Endothelial cell of umbilical vein (primary cell): ENCODE results near the gene HTN3. TPM values are rescaled to one million over a fixed set of nuclear protein-coding genes. Genes with fewer than 3 reads are reported as not detected.

Experiments used
- BruUV-seq: library from RNA; stranded (reverse); fragments of 400-500 nt; replicated peaks from 2 replicates; lab custom pipeline; 2021; lab: Mats Ljungman, UMichigan
- CTCF ChIA-PET: fragments of 300-600, 350-600 bp; sonication (Branson Sonifier 250); formaldehyde crosslinking; loops from one replicate; lab custom pipeline; 2021; ENCODE audit warnings: antibody characterized with exemption, inconsistent platforms; lab: Charles Lee
- POLR2A ChIA-PET: fragments of 300-600, 350-600 bp; sonication (Branson Sonifier 250); formaldehyde crosslinking; loops from one replicate; lab custom pipeline; 2021; ENCODE audit warnings: antibody characterized with exemption, inconsistent platforms; lab: Charles Lee
- DNase-seq: peaks from one replicate; pipeline ENCODE4 v3.0.0-alpha.2; 2011; ENCODE audit warnings: low read depth, low spot score
- FAIRE-seq: peaks from 2 replicates; lab custom pipeline; 2011; peaks lifted over from hg19 to GRCh38; lab: Jason Lieb, UNC
- H2AFZ ChIP-seq: 2 replicates; pipeline ENCODE4 v1.6.0; 2012; ENCODE audit warnings: low read depth, low read length, control low read depth, inconsistent platforms
- H3K27ac ChIP-seq: 2 replicates; pipeline ENCODE4 v1.5.1; 2011; ENCODE audit warnings: low read depth, mild to moderate bottlenecking, control low read depth, low read length, moderate library complexity; ENCODE audit not compliant: insufficient read depth
- H3K27me3 ChIP-seq, 2 experiments: 2 replicates each; pipeline versions ENCODE4 v1.6.0 to v1.6.1; 2011; ENCODE audit warnings: low read length in 2 of 2, mixed read lengths in 1 of 2; ENCODE audit not compliant: control insufficient read depth in 2 of 2, insufficient read depth in 2 of 2
- H3K36me3 ChIP-seq, 2 experiments: 2 replicates in 1 of 2; 3 replicates in 1 of 2; pipeline ENCODE4 v1.5.1; 2011; ENCODE audit warnings: low read length in 2 of 2, mild to moderate bottlenecking in 1 of 2, moderate library complexity in 1 of 2; ENCODE audit not compliant: control insufficient read depth in 2 of 2, insufficient read depth in 2 of 2; ENCODE audit errors: extremely low read depth in 1 of 2
- H3K4me1 ChIP-seq: 3 replicates; pipeline ENCODE4 v1.5.1; 2011; ENCODE audit warnings: mild to moderate bottlenecking, low read length; ENCODE audit not compliant: control insufficient read depth, insufficient read depth; ENCODE audit errors: extremely low read depth
- H3K4me2 ChIP-seq: 2 replicates; pipeline ENCODE4 v1.6.1; 2011; ENCODE audit warnings: low read length, control low read depth, mixed read lengths; ENCODE audit not compliant: insufficient read depth
- H3K4me3 ChIP-seq, 3 experiments: fragments of 200-600 bp in 1 of 3; sonication (generic), shearing (Covaris generic) in 1 of 3; replicated peaks in 1 of 3; 2 replicates each; pipeline ENCODE4 v1.5.1; 2011 to 2016; ENCODE audit warnings: control low read depth in 3 of 3, low read length in 3 of 3, mild to moderate bottlenecking in 2 of 3, inconsistent platforms in 1 of 3, low read depth in 1 of 3, moderate library complexity in 1 of 3; ENCODE audit not compliant: insufficient read depth in 1 of 3
- H3K79me2 ChIP-seq: 2 replicates; pipeline ENCODE4 v1.6.0; 2012; ENCODE audit warnings: low read length, inconsistent platforms; ENCODE audit not compliant: control insufficient read depth, insufficient read depth
- H3K9ac ChIP-seq: replicated peaks from 2 replicates; pipeline ENCODE3; 2011; ENCODE audit warnings: low read length, control low read depth; ENCODE audit not compliant: insufficient read depth; ENCODE audit errors: extremely low read depth
- H3K9me1 ChIP-seq: replicated peaks from 3 replicates; pipeline ENCODE4 v1.6.0; 2011; ENCODE audit warnings: mild to moderate bottlenecking, low read length; ENCODE audit not compliant: control insufficient read depth, insufficient read depth; ENCODE audit errors: extremely low read depth
- H3K9me3 ChIP-seq: replicated peaks from 2 replicates; pipeline ENCODE4 v1.5.1; 2012; ENCODE audit warnings: low read length, inconsistent platforms; ENCODE audit not compliant: control insufficient read depth, insufficient read depth
- H4K20me1 ChIP-seq: replicated peaks from 2 replicates; pipeline ENCODE3; 2011; ENCODE audit warnings: mild to moderate bottlenecking, low read length; ENCODE audit not compliant: control insufficient read depth, insufficient read depth; ENCODE audit errors: extremely low read depth
- EZH2 ChIP-seq: IDR thresholded peaks from 2 replicates; pipeline ENCODE4 v1.6.1; 2012; ENCODE audit warnings: borderline replicate concordance, low read depth, mild to moderate bottlenecking, moderate library complexity, low read length, inconsistent platforms; ENCODE audit not compliant: severe bottlenecking
- FOS ChIP-seq: IDR thresholded peaks from 2 replicates; pipeline ENCODE4 v1.6.1; 2011; ENCODE audit warnings: mild to moderate bottlenecking, low read length, moderate library complexity, borderline replicate concordance; ENCODE audit not compliant: insufficient read depth
- GATA2 ChIP-seq: IDR thresholded peaks from 2 replicates; pipeline ENCODE4 v1.7.0; 2011; ENCODE audit warnings: low read depth, mild to moderate bottlenecking, moderate library complexity, mixed read lengths, low read length; ENCODE audit not compliant: insufficient read length, insufficient read depth
- JUN ChIP-seq: IDR thresholded peaks from 2 replicates; pipeline ENCODE4 v1.6.1; 2011; ENCODE audit warnings: borderline replicate concordance, low read depth; ENCODE audit not compliant: insufficient read length, insufficient read depth
- MYC ChIP-seq: IDR thresholded peaks from one replicate; pipeline ENCODE4 v1.6.1; 2011; ENCODE audit warnings: mild to moderate bottlenecking, low read depth, low read length
- POLR2A ChIP-seq: IDR thresholded peaks from 2 replicates; pipeline ENCODE4 v1.6.1; 2012; ENCODE audit warnings: low read depth, mild to moderate bottlenecking, control low read depth, low read length
- POLR2AphosphoS5 ChIP-seq: IDR thresholded peaks from 2 replicates; pipeline ENCODE4 v1.6.1; 2012; ENCODE audit warnings: low read depth, mild to moderate bottlenecking, control low read depth, low read length, moderate library complexity; ENCODE audit not compliant: insufficient read depth
- dilution Hi-C: fragments of 300-500 bp; cut with MboI; formaldehyde crosslinking; loops from one replicate; pipeline ENCODE4 v1.15.0; 2019; ENCODE audit warnings: low sequenced_read_pairs; ENCODE audit not compliant: extremely low pct_ligation_motif_present
- intact Hi-C: fragments of 100-400 bp; cut with micrococcal nuclease; formaldehyde crosslinking; loops from one replicate; pipeline ENCODE4 v1.10.0; 2022
- polyA plus RNA-seq, 4 experiments: library from polyadenylated mRNA; depleted of rRNA in 3 of 4; stranded (reverse) in 3 of 4; unstranded in 1 of 4; fragments of >200 nt; gene quantifications; 2 replicates each; pipeline versions ENCODE4 v1.2.1 to v1.2.3, GENCODE V29; 2011 to 2012; ENCODE audit warnings: missing spikeins in 1 of 4
- total RNA-seq: library from RNA; stranded (reverse); gene quantifications from 2 replicates; pipeline ENCODE4 v1.2.3, GENCODE V29; 2021
- TF ChIP-seq, protein P1 (sequence below), 2 donors: IDR thresholded peaks; 1 replicate in 1 of 2; 2 replicates in 1 of 2; pipeline ENCODE4 v1.5.1; 2011; ENCODE audit warnings: low read length in 2 of 2, mild to moderate bottlenecking in 2 of 2, moderate library complexity in 2 of 2, control low read depth in 1 of 2, inconsistent platforms in 1 of 2, low read depth in 1 of 2; ENCODE audit not compliant: insufficient read depth in 1 of 2; ENCODE audit errors: extremely low read depth in 1 of 2
- TF ChIP-seq, protein P2 (sequence below): IDR thresholded peaks from 2 replicates; pipeline ENCODE4 v1.6.1; 2011; ENCODE audit not compliant: insufficient read depth, insufficient read length

Gene HTN3
- total and polyA plus RNA-seq, 2 donors (not counting 3 experiments of a cell fraction or from before 2014, with no cell fraction given) = not detected

DNA sequence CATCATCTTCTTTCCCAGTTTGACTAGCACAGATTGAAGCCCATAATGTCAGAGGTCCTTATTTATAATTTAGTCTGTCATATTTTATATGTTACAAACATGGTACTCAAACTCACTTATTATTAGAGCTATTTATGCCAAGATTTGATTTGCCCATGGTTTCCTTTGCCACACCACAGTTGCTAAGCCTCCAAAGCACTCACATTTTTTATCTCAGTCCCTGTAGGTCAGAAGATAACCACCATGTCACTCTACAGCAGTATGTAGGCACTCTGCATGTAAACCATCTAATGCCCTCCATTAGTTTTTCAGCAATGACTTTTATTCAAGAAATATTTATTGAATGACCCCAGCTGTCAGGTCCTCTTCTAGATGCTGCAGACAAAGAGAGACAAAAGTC lies 25.8 kb upstream of the HTN3 start:
- no peak overlapping the region for H3K4me3 ChIP-seq
- no peaks in the 10 kb centered on the region for H3K36me3 ChIP-seq
- intact Hi-C loops = no loop called here
- no TSS peak for BruUV-seq
- H3K9ac ChIP-seq = no peak overlapping the region
- H2AFZ ChIP-seq = no peak overlapping the region
- DNase-seq = no peak
- ChIA-PET POLR2A (no interaction called here), CTCF (no interaction called here)
- no peaks in the 10 kb centered on the region for H3K79me2 ChIP-seq
- TF ChIP-seq, protein P1, sequence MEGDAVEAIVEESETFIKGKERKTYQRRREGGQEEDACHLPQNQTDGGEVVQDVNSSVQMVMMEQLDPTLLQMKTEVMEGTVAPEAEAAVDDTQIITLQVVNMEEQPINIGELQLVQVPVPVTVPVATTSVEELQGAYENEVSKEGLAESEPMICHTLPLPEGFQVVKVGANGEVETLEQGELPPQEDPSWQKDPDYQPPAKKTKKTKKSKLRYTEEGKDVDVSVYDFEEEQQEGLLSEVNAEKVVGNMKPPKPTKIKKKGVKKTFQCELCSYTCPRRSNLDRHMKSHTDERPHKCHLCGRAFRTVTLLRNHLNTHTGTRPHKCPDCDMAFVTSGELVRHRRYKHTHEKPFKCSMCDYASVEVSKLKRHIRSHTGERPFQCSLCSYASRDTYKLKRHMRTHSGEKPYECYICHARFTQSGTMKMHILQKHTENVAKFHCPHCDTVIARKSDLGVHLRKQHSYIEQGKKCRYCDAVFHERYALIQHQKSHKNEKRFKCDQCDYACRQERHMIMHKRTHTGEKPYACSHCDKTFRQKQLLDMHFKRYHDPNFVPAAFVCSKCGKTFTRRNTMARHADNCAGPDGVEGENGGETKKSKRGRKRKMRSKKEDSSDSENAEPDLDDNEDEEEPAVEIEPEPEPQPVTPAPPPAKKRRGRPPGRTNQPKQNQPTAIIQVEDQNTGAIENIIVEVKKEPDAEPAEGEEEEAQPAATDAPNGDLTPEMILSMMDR (IDR thresholded peaks at IDR 0.05; ENCODE audit: extremely low read depth in 1 of 2, insufficient read depth in 1 of 2, low read depth in 1 of 2, low read length in 2 of 2) = no peak
- TF ChIP-seq MYC = no peak
- TF ChIP-seq GATA2 = no peak
- no peak for TF ChIP-seq EZH2
- TF ChIP-seq, protein P2, sequence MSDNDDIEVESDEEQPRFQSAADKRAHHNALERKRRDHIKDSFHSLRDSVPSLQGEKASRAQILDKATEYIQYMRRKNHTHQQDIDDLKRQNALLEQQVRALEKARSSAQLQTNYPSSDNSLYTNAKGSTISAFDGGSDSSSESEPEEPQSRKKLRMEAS = no peak
- TF ChIP-seq POLR2AphosphoS5 = no peak
- TF ChIP-seq POLR2A = no peak
- TF ChIP-seq FOS = no peak
- no peak for TF ChIP-seq JUN
- no peaks in the 10 kb centered on the region for H3K9me1 ChIP-seq
- no peaks in the 10 kb centered on the region for H4K20me1 ChIP-seq
- H3K4me2 ChIP-seq = no peak overlapping the region
- dilution Hi-C loops = no loop called here
- H3K9me3 ChIP-seq = no peaks in the 10 kb centered on the region
- no peak overlapping the region for H3K27ac ChIP-seq
- no peak for FAIRE-seq
- peaks cover 4% of the 10 kb centered on the region for H3K4me1 ChIP-seq
- no peaks in the 10 kb centered on the region for H3K27me3 ChIP-seq
